SK-N-SH treated with all-trans-retinoic acid at 6 μM for 48 hours (cell line): ENCODE measurements around the gene CPN1.

Experiments used
- ATAC-seq: fragments of 200-7000 bp; cut with Tn5 transposase; 3 replicates; pipeline ENCODE4 v1.9.1; 2020; ENCODE audit warnings: mild to moderate bottlenecking, moderate library complexity
- ARNTL ChIP-seq: fragments of 450-650 bp; formaldehyde crosslinking; IDR thresholded peaks from 2 replicates; pipeline ENCODE4 v1.5.0; 2020; ENCODE audit warnings: low read depth, mild to moderate bottlenecking, moderate library complexity, borderline replicate concordance
- BACH2 ChIP-seq: fragments of 250-450 bp; sonication (Bioruptor Pico); IDR thresholded peaks from 2 replicates; pipeline ENCODE4 v1.9.0; 2021; ENCODE audit warnings: mild to moderate bottlenecking, borderline replicate concordance
- CSDC2 ChIP-seq: fragments of 250-450 bp; sonication (Bioruptor Pico); IDR thresholded peaks from 2 replicates; pipeline ENCODE4 v1.5.0; 2020; ENCODE audit warnings: mild to moderate bottlenecking, moderate library complexity
- ESRRG ChIP-seq: fragments of 250-450 bp; sonication (Bioruptor Pico); IDR thresholded peaks from 2 replicates; pipeline ENCODE4 v1.6.1; 2021; ENCODE audit warnings: mild to moderate bottlenecking
- GLIS3 ChIP-seq: fragments of 250-450 bp; sonication (Bioruptor Pico); IDR thresholded peaks from 2 replicates; pipeline ENCODE4 v1.5.0; 2020; ENCODE audit warnings: mild to moderate bottlenecking, moderate library complexity
- ISL1 ChIP-seq: fragments of 250-450 bp; sonication (Bioruptor Pico); IDR thresholded peaks from 2 replicates; pipeline ENCODE4 v2.1.2; 2022; ENCODE audit warnings: mild to moderate bottlenecking, moderate library complexity
- OSR1 ChIP-seq: fragments of 250-450 bp; sonication (Bioruptor Pico); IDR thresholded peaks from 2 replicates; pipeline ENCODE4 v1.8.0; 2022; ENCODE audit warnings: moderate library complexity, mild to moderate bottlenecking, inconsistent platforms
- PATZ1 ChIP-seq: fragments of 250-450 bp; sonication (Bioruptor Pico); IDR thresholded peaks from 2 replicates; pipeline ENCODE4 v1.8.0; 2020; ENCODE audit warnings: mild to moderate bottlenecking, moderate library complexity, borderline replicate concordance
- POU6F1 ChIP-seq: fragments of 250-450 bp; sonication (Bioruptor Pico); IDR thresholded peaks from 2 replicates; pipeline ENCODE4 v1.8.0; 2021; ENCODE audit warnings: low read depth, mild to moderate bottlenecking, moderate library complexity, borderline replicate concordance
- PPARA ChIP-seq: fragments of 250-450 bp; sonication (Bioruptor Pico); IDR thresholded peaks from 2 replicates; pipeline ENCODE4 v1.5.0; 2020; ENCODE audit warnings: mild to moderate bottlenecking, borderline replicate concordance
- RARB ChIP-seq: fragments of 250-450 bp; sonication (Bioruptor Pico); IDR thresholded peaks from 2 replicates; pipeline ENCODE4 v1.8.0; 2021; ENCODE audit warnings: mild to moderate bottlenecking, moderate library complexity
- SNAI2 ChIP-seq: fragments of 250-450 bp; sonication (Bioruptor Pico); IDR thresholded peaks from 2 replicates; pipeline ENCODE4 v1.5.0; 2020; ENCODE audit warnings: mild to moderate bottlenecking, moderate library complexity
- TCF4 ChIP-seq: fragments of 250-450 bp; sonication (Bioruptor Pico); IDR thresholded peaks from 2 replicates; pipeline ENCODE4 v1.8.0; 2021; ENCODE audit warnings: mild to moderate bottlenecking, moderate library complexity, borderline replicate concordance
- TOX ChIP-seq: fragments of 250-450 bp; sonication (Bioruptor Pico); IDR thresholded peaks from 2 replicates; pipeline ENCODE4 v1.8.0; 2021; ENCODE audit warnings: mild to moderate bottlenecking, moderate library complexity, borderline replicate concordance
- ZC3H10 ChIP-seq: fragments of 250-450 bp; sonication (Bioruptor Pico); IDR thresholded peaks from 2 replicates; pipeline ENCODE4 v1.5.1; 2021; ENCODE audit warnings: mild to moderate bottlenecking, moderate library complexity
- ZFP3 ChIP-seq: fragments of 250-450 bp; sonication (Bioruptor Pico); IDR thresholded peaks from 2 replicates; pipeline ENCODE4 v1.5.0; 2020; ENCODE audit warnings: mild to moderate bottlenecking, moderate library complexity
- ZFP30 ChIP-seq: fragments of 450-650 bp; formaldehyde crosslinking; IDR thresholded peaks from 2 replicates; pipeline ENCODE4 v1.5.0; 2022; ENCODE audit warnings: mild to moderate bottlenecking, moderate library complexity
- ZNF70 ChIP-seq: fragments of 450-650 bp; formaldehyde crosslinking; IDR thresholded peaks from 2 replicates; pipeline ENCODE4 v1.5.0; 2020; ENCODE audit warnings: mild to moderate bottlenecking, moderate library complexity
- ZNF8 ChIP-seq: fragments of 450-650 bp; formaldehyde crosslinking; IDR thresholded peaks from 2 replicates; pipeline ENCODE4 v1.5.0; 2020; ENCODE audit warnings: mild to moderate bottlenecking, moderate library complexity
- TF ChIP-seq, protein P1 (sequence below): fragments of 250-450 bp; sonication (Bioruptor Pico); IDR thresholded peaks from 2 replicates; pipeline ENCODE4 v1.5.0; 2020; ENCODE audit warnings: mild to moderate bottlenecking, moderate library complexity
- TF ChIP-seq, protein P2 (sequence below): fragments of 250-450 bp; sonication (Bioruptor Pico); IDR thresholded peaks from 2 replicates; pipeline ENCODE4 v1.5.1; 2020; ENCODE audit warnings: low read depth, mild to moderate bottlenecking, moderate library complexity
- TF ChIP-seq, protein P3 (sequence below): fragments of 250-450 bp; sonication (Bioruptor Pico); IDR thresholded peaks from 2 replicates; pipeline ENCODE4 v1.5.1; 2021; ENCODE audit warnings: mild to moderate bottlenecking, moderate library complexity

CPN1 gene

DNA sequence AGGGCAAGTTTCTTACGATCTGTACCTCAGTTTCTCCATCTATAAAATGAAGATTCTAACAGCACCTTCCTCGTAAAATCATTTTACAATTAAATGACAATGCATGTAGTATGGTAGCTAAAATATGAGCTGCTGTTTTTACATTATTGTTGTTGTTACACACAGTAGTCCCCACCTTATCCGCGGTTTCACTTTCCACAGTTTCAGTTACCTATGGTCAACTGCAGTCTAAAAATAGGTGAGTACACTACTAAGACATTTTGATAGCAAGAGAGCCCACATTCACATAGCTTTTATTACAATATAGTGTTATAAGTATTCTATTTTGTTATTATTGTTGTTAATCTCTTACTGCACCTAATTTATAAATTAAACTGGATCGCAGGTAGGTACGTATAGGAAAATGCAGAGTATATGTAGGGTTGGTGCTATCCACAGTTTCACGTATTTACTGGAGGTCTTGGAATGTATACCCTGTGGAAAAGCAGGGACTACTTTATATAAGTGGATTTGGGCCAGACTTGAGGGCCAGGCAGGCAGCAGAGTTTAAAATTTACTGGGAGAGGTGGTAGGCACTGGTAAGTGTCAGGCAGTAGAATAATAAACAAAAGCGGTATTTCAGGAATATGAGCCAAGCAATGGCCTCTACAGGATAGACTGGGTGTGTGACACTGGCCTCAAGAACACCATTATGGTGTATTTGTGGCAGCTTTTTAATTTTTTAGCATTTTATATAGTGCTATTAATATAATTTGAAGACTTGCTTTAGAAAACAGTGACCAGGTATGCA, 82.2 kb downstream of the CPN1 start (continued):
- TF ChIP-seq, protein P1, sequence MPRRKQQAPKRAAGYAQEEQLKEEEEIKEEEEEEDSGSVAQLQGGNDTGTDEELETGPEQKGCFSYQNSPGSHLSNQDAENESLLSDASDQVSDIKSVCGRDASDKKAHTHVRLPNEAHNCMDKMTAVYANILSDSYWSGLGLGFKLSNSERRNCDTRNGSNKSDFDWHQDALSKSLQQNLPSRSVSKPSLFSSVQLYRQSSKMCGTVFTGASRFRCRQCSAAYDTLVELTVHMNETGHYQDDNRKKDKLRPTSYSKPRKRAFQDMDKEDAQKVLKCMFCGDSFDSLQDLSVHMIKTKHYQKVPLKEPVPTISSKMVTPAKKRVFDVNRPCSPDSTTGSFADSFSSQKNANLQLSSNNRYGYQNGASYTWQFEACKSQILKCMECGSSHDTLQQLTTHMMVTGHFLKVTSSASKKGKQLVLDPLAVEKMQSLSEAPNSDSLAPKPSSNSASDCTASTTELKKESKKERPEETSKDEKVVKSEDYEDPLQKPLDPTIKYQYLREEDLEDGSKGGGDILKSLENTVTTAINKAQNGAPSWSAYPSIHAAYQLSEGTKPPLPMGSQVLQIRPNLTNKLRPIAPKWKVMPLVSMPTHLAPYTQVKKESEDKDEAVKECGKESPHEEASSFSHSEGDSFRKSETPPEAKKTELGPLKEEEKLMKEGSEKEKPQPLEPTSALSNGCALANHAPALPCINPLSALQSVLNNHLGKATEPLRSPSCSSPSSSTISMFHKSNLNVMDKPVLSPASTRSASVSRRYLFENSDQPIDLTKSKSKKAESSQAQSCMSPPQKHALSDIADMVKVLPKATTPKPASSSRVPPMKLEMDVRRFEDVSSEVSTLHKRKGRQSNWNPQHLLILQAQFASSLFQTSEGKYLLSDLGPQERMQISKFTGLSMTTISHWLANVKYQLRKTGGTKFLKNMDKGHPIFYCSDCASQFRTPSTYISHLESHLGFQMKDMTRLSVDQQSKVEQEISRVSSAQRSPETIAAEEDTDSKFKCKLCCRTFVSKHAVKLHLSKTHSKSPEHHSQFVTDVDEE = no peak
- TF ChIP-seq ZNF70 (CRISPR knock-in tag) (no peak), OSR1 (CRISPR knock-in tag) (no peak)

GRCh38 chr10:99998889-99999288, 82.8 kb downstream of the CPN1 start:
- TF ChIP-seq POU6F1 (no peak), SNAI2 (no peak), ZNF8 (CRISPR knock-in tag) (no peak), PPARA (CRISPR knock-in tag) (no peak), OSR1 (CRISPR knock-in tag) (no peak), TOX (CRISPR knock-in tag) (no peak), ISL1 (CRISPR knock-in tag) (no peak), CSDC2 (CRISPR knock-in tag) (no peak), ZC3H10 (no peak), RARB (no peak), ESRRG (no peak), TCF4 (CRISPR knock-in tag) (no peak), BACH2 (CRISPR knock-in tag) (no peak)
- TF ChIP-seq, protein P2, sequence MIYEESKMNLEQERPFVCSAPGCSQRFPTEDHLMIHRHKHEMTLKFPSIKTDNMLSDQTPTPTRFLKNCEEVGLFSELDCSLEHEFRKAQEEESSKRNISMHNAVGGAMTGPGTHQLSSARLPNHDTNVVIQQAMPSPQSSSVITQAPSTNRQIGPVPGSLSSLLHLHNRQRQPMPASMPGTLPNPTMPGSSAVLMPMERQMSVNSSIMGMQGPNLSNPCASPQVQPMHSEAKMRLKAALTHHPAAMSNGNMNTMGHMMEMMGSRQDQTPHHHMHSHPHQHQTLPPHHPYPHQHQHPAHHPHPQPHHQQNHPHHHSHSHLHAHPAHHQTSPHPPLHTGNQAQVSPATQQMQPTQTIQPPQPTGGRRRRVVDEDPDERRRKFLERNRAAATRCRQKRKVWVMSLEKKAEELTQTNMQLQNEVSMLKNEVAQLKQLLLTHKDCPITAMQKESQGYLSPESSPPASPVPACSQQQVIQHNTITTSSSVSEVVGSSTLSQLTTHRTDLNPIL (CRISPR knock-in tag) = no peak
- TF ChIP-seq, all 23 proteins: peak for 0
- ATAC-seq = no peak

GRCh38 chr10:99996671-99997648, 84.7 kb downstream of the CPN1 start:
- ATAC-seq = peak; percentile 56
- no peak for TF ChIP-seq ZNF8 (CRISPR knock-in tag)
- no peak for TF ChIP-seq GLIS3 (CRISPR knock-in tag)
- TF ChIP-seq ZNF70 (CRISPR knock-in tag) = peak; percentile 79
- TF ChIP-seq ARNTL = no peak
- TF ChIP-seq, all 23 proteins: peak for 1

DNA sequence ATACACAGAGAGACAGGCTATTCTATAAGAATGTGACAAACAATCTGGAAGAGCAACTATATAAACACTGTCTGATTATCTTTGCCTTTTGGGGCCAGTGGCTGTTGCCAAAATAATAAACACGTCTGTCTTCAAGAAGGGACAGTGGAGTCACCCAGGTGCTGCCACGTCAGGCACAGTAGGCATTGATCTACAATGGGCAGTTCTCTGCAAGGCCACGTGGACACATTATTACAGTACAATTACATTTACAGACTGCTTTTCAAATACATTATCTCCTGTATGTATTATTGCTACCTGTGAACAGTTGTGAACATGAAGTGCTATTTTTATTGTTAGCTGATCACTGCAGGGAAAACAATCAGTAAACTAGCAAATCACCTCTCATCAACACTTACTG, 86.0 kb downstream of the CPN1 start:
- TF ChIP-seq ZFP3 (CRISPR knock-in tag) = no peak
- no peak for ATAC-seq

GRCh38 chr10:99995269-99995668, 86.4 kb downstream of the CPN1 start:
- ATAC-seq = no peak
- TF ChIP-seq TOX (CRISPR knock-in tag) (no peak), PATZ1 (CRISPR knock-in tag) (no peak), ARNTL (no peak), ZFP30 (CRISPR knock-in tag) (no peak), ZFP3 (CRISPR knock-in tag) (no peak), ZNF70 (CRISPR knock-in tag) (no peak)
- TF ChIP-seq, protein P1 = no peak
- TF ChIP-seq, protein P3, sequence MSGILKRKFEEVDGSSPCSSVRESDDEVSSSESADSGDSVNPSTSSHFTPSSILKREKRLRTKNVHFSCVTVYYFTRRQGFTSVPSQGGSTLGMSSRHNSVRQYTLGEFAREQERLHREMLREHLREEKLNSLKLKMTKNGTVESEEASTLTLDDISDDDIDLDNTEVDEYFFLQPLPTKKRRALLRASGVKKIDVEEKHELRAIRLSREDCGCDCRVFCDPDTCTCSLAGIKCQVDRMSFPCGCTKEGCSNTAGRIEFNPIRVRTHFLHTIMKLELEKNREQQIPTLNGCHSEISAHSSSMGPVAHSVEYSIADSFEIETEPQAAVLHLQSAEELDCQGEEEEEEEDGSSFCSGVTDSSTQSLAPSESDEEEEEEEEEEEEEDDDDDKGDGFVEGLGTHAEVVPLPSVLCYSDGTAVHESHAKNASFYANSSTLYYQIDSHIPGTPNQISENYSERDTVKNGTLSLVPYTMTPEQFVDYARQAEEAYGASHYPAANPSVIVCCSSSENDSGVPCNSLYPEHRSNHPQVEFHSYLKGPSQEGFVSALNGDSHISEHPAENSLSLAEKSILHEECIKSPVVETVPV (CRISPR knock-in tag) = no peak
